T-helper 17 cell (primary cell): ENCODE results near the gene CACNA1H. TPM values are rescaled to one million over a fixed set of nuclear protein-coding genes. Genes with fewer than 3 reads are reported as not detected.

Source experiments
- ATAC-seq: fragments of 150-1000 bp; cut with Tn5 transposase; 2 replicates; pipeline ENCODE4 v1.10.0; 2021; ENCODE audit warnings: mild to moderate bottlenecking, moderate library complexity
- DNase-seq, 3 donors: peaks; one replicate each; pipeline versions ENCODE4 v3.0.0 to v3.0.0-alpha.2; 2020 to 2021
- H3K9me3 ChIP-seq: one replicate; pipeline ENCODE4 v1.7.0; 2013; ENCODE audit warnings: low read length, mild to moderate bottlenecking; ENCODE audit not compliant: control insufficient read depth, poor library complexity, severe bottlenecking
- H3K27ac Mint-ChIP-seq: one replicate; pipeline ENCODE4 v1.8.0; 2022; ENCODE audit warnings: mild to moderate bottlenecking, moderate library complexity, mixed read lengths
- H3K27me3 Mint-ChIP-seq: one replicate; pipeline ENCODE4 v1.8.0; 2022; ENCODE audit warnings: mixed read lengths
- H3K36me3 Mint-ChIP-seq: one replicate; pipeline ENCODE4 v1.8.0; 2022; ENCODE audit warnings: low read depth, mixed read lengths
- H3K4me1 Mint-ChIP-seq: one replicate; pipeline ENCODE4 v1.8.0; 2022; ENCODE audit warnings: mild to moderate bottlenecking, mixed read lengths
- H3K4me3 Mint-ChIP-seq: one replicate; pipeline ENCODE4 v1.8.0; 2022; ENCODE audit warnings: mild to moderate bottlenecking, moderate library complexity, mixed read lengths
- total RNA-seq, 4 donors: library from RNA in 2 of 4; stranded (reverse) in 2 of 4; gene quantifications; one replicate each; pipeline ENCODE4 v1.2.3 and lab custom pipeline; 2022 to 2026

Gene CACNA1H
- total RNA-seq, 2 donors from 2014 or later = 8.6 to 9.5 TPM

DNA sequence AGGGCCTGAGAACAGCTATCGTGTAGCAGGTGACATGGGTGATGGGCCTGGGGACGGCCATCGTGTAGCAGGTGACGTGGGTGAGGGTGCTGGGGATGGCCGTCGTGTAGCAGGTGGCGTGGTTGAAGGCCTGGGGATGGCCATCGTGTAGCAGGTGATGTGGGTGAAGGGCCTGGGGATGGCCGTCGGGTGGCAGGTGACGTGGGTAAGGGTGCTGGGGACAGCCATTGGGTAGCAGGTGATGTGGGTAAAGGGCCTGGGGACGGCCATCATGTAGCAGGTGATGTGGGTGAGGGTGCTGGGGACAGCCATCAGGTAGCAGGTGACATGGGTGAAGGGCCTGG lies 118.4 kb downstream of the CACNA1H start:
- H3K4me3 Mint-ChIP-seq = no peak overlapping the region
- DNase-seq (no peak), ATAC-seq (no peak)
- H3K27me3 Mint-ChIP-seq = peaks cover 29% of the 10 kb centered on the region
- H3K36me3 Mint-ChIP-seq = peaks cover 3% of the 10 kb centered on the region
- no peaks in the 10 kb centered on the region for H3K9me3 ChIP-seq
- H3K4me1 Mint-ChIP-seq = peaks cover 3% of the 10 kb centered on the region
- H3K27ac Mint-ChIP-seq = no peak overlapping the region

Other genes with a start within 250 kb of the CACNA1H start
- 10 to 100 TPM; 44.4 to 45.6 TPM for gene LMF1, start 182.1 kb upstream of the CACNA1H start, total RNA-seq
- gene SOX8, start 171.3 kb upstream of the CACNA1H start, total RNA-seq = 1 to 10 TPM; 1.1 to 3.1 TPM
- not detected for gene SSTR5, start 80.4 kb upstream of the CACNA1H start, total RNA-seq
- gene C1QTNF8, start 56.9 kb upstream of the CACNA1H start, total RNA-seq = not detected
- gene TPSG1, start 72.2 kb downstream of the CACNA1H start, total RNA-seq = not detected
- not detected for gene TPSB2, start 77.1 kb downstream of the CACNA1H start, total RNA-seq
- gene TPSAB1, start 87.6 kb downstream of the CACNA1H start, total RNA-seq = not detected
- not detected for gene TPSD1, start 103.0 kb downstream of the CACNA1H start, total RNA-seq
- gene UBE2I, start 156.5 kb downstream of the CACNA1H start, total RNA-seq = 100 to 1,000 TPM; 233 to 249 TPM
- 10 to 100 TPM; 11.8 to 20.0 TPM for gene BAIAP3, start 180.5 kb downstream of the CACNA1H start, total RNA-seq
- 10 to 100 TPM; 24.4 to 27.7 TPM for gene TSR3, start 198.8 kb downstream of the CACNA1H start, total RNA-seq
- 10 to 100 TPM; 39.2 to 48.0 TPM for gene GNPTG, start 198.8 kb downstream of the CACNA1H start, total RNA-seq